HG03342 (cell line): Measurements from ENCODE around the gene PRODH.
"Not testable (repeated sequence)": the region's sequence is repeated elsewhere in the genome, so short reads cannot be mapped to it uniquely, and the experiment has no call there.

Experiments
- ATAC-seq: cut with Tn5 transposase; IDR thresholded peaks from one replicate; pipeline ENCODE4 v1.9.1; 2021; ENCODE audit warnings: mild to moderate bottlenecking, moderate library complexity; ENCODE audit not compliant: unreplicated experiment

Gene PRODH

GRCh38 chr22:18968011-18968749, 32.1 kb upstream of the PRODH start:
- ATAC-seq: no peak

DNA sequence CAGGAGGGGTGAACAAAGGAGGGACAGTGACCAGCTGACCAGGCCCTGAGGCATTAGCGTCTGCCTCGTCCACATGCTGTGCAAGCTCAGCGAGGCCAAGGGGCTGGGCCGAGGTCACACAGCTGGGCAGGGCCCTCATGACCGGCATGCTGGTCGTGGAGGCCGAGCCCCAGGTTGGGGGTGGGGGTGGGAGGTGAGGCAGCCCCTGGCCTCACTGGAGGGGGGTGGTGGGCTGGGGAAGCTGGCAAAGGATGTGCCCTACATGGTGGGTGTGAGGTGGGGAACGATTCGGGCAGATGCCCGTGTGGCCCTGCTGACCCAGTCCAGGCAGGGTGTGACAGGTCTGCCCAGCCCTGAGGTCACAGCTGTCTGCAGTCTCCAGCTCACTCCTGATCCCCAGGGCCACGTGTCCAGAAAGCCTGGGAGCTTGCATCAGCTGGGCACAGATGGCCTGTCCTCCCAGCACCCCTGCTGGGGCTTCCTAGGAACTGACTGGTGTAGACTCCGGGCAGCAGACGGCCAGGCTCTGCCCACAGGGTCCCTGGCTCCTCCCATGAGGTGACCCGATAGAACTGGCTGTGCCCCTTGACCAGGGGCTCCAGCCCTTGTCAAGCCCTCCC, 31.4 kb upstream of the PRODH start:
- not testable (repeated sequence) for ATAC-seq

DNA sequence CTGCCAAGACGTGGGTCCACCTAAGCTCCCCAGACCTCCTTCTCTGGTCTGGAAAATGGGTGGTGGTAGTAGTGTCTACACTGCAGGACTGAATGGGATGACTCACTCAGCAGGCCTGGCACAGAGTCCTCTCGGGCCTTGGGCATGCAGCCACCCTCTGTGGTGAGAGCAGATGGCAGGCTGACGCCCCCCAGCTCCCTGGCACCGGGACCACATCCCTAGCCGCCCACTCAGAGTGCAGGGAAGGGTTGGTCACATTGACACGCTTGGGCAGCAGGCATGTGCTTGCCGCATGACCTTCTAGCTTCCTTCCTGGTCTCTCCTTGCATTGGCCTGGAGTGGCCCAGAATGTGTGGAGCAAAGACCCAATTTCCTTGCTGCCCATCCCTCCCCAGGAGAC, 30.7 kb upstream of the PRODH start:
- ATAC-seq: no peak

DNA sequence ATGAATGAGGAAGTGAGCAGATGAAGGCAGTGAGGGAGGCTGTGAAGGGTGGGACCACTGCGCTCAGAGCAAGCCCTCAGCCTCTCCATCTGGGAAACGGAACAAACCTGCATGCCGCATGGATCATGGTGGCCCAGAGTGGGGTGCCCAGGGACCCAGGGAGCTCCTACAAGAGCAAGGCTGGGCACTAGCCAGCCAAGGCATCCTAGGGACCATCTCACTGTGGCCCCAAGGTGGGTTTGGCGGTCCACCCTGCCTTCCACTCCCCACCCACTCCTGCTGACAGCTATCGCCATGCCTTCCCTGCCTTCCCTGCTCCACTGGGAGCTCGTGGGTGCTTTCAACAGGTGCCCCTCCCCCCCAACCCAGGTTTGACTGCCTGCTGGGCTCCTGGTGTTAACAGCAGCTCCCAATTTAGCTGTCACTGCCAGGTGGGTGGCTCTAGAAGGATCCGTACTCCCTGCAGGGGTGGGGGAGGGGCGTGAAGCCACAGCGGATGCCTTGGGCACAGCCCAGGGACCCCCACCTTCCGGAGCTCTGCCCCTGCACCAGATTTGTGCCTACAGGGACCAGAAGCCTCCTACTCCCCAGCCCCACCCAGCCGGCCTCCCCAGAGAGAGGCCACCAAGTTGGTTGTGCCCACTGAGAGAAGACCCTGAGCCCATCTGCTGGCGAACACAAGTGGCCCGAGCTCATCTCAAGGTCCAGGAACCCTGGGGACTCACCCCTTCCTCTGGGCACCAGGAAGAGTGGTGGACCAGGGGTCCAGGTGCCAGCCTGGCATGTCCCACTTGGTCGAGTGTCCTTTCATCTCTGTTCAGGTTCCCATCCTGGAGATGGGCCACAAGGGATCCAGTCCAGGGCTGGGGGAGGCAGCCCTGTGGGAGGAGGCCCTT, 29.7 kb upstream of the PRODH start:
- ATAC-seq: no peak

- ATAC-seq: not testable (repeated sequence)
Observed at GRCh38 chr22:18964501-18965265, 28.6 kb upstream of the PRODH start.

- ATAC-seq: not testable (repeated sequence)
Observed at GRCh38 chr22:18964051-18964450, 28.0 kb upstream of the PRODH start.

- no peak for ATAC-seq
Observed at GRCh38 chr22:18962308-18962635, 26.2 kb upstream of the PRODH start.

- ATAC-seq: not testable (repeated sequence)
Observed at GRCh38 chr22:18961632-18962307, 25.7 kb upstream of the PRODH start.

DNA sequence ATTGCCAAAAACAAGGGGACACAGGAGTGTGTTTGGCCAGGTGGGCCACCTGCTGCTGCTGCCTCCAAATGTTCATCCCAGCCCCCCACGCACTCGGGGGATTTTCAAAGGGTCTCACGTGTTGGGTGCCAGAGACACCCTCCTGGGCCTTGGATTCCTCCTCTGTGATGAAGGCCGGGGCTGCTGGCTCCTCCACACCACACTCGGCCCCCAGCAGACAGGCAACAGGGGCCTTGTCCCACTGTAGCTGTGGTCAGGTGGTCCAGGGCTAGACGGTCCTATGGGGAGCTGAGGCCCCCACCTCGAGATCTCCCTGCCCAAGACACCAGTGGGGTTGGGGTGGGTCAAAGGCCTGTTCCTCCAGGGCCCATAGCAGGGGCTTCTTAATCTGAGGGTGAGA, 25.1 kb upstream of the PRODH start:
- not testable (repeated sequence) for ATAC-seq

- not testable (repeated sequence) for ATAC-seq
Observed at GRCh38 chr22:18960166-18960820, 24.2 kb upstream of the PRODH start.

DNA sequence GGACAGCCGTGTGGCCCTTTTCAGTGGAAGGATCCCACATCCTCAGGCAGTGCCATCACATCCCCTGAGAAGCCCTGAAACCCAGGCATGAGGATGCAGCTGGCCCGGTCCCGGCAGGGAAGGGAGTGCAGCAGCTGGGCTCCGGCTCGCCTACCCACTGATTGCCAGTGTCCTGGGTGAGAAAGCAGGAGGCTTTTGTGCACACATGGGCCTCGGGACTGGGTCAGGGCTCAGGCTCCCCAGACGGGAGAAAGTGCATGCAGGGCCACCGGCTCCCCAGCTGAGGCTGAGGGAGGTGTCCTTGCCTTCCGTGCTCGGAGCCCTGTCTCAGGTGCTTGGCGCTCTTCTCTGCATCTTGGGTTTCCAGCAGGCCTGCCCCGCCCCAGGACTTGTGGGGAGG, 23.6 kb upstream of the PRODH start:
- ATAC-seq: not testable (repeated sequence)

DNA sequence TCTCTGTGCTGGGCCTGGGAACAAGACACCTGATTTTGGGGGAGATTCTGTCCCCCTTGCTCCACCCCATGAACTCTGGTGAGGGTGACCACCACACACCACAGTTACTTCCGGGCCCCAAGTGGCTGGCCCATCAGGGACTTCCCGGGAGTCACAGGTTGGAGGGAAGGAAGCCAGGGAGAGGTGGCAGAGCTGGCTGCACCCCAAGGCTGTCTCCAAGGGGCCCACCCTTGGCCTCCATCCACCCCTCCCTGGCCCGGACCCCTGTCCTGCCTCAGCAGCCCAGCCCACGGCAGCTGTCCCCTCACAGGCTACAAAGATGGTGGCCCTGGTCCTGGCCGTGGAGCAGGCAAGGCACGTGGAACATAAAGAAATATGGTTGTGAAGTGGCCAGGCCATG, 23.2 kb upstream of the PRODH start:
- ATAC-seq: not testable (repeated sequence)

GRCh38 chr22:18958738-18959137, 22.6 kb upstream of the PRODH start:
- ATAC-seq: not testable (repeated sequence)

GRCh38 chr22:18958321-18958705, 22.2 kb upstream of the PRODH start:
- not testable (repeated sequence) for ATAC-seq

DNA sequence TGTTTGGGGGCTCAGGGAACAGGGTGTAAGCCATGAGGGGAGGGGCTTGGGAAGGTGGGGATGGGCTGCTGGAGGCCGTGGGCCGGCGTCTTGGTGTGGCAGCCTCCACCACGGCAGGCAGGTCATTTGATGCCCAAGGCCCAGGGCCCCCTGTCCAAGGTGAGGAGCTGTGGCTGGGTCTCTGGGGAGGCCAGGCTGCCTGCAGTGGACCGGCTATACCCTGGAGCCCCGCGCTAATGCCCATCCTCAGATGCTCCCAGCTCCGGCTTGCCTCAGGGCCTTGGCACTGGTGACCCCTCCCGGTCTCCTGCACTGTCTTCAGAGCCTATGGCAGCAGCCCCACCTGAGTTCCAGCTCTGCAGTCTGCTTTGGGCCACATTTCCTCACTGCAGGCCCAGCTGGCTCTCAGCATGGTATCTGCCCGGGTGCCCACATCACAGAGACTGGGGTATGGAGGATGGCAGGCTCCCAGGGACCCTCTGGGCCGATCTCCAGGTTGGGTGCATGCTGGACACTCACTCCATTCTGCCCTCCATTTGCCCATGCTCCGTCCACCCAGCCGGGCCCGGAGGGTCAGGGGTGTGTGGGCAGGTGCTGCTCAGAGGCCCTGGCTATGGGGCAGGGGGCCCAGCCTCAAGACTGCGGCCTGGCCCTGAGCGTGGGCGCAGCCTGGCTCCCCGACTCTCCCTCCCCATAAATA, 21.7 kb upstream of the PRODH start:
- ATAC-seq: not testable (repeated sequence)

DNA sequence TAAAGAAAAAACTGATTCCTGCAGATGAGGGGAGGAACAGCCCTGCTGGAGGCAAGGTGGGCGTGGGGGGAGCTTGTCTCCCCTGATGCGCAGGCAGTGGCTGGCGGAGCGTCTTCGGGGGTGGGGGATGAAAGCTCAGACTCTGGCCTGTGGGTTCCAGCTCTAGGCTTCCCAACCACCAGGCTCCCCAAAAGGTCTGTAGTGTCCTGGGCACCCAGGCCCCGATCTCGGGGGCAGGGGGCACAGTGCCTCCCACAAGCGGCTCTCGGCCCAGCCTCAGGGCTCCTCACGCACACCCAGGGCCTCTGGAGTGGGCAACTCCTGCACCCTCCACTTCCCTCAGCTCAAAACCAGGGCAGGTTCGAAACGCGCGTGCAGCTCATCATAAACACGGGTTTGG, 20.9 kb upstream of the PRODH start:
- ATAC-seq: not testable (repeated sequence)

GRCh38 chr22:18956121-18956895, 20.2 kb upstream of the PRODH start:
- ATAC-seq: not testable (repeated sequence)

GRCh38 chr22:18955696-18956095, 19.6 kb upstream of the PRODH start:
- no peak for ATAC-seq
